Measurements from ENCODE around the gene ABLIM3.

DNA sequence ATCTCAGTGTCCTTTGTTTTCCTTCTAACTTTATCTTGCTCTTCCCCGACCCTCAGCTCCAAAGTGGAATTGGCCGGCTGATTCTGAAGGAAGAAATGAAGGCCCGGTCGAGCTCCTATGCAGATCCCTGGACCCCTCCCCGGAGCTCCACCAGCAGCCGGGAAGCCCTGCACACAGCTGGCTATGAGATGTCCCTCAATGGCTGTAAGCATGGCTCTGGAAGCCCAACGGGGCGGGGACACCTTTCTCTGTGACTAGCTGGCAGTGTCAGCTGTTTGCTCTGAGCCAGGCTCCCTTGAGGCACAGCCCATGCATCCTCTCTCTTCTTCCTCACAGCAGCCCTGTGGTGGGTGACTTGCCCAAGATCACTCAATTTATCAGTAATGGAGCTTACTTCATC is 106.4 kb downstream of the ABLIM3 start:
- TF ChIP-seq POLR2A (IDR thresholded peaks at IDR 0.05; ENCODE audit: low read length) (no peak), GATA1 (IDR thresholded peaks at IDR 0.05; ENCODE audit: low read depth, low read length) (no peak)
